HepG2 (cell line): ENCODE data around the gene CDC26. TPM values are rescaled to one million over a fixed set of nuclear protein-coding genes. Genes with fewer than 3 reads are reported as not detected.

Experiments
- ATAC-seq: fragments of 200-7000 bp; cut with Tn5 transposase; 3 replicates; pipeline ENCODE4 v1.9.1; 2020; ENCODE audit warnings: mild to moderate bottlenecking, moderate library complexity
- BruUV-seq: library from RNA; stranded (reverse); fragments of 400-500 nt; replicated peaks from 2 replicates; lab custom pipeline; 2021; lab: Mats Ljungman, UMichigan
- CTCF ChIA-PET: fragments of 300-600 bp; formaldehyde crosslinking; extraction: SDS; loops from one replicate; lab custom pipeline; 2021; ENCODE audit warnings: low total read pairs, inconsistent platforms, low intra/inter-chr PET ratio; lab: Yijun Ruan, JAX
- POLR2A ChIA-PET: fragments of 350-600 bp; sonication (Branson Sonifier 250); formaldehyde crosslinking; loops from one replicate; lab custom pipeline; 2020; ENCODE audit warnings: antibody characterized with exemption, inconsistent platforms; lab: Yijun Ruan, JAX
- DNase-seq: peaks from one replicate; pipeline ENCODE4 v3.0.0-alpha.2; 2015; ENCODE audit warnings: low spot score
- FAIRE-seq: peaks from 3 replicates; lab custom pipeline; 2011; peaks lifted over from hg19 to GRCh38; lab: Jason Lieb, UNC
- H2AFZ ChIP-seq: one replicate; pipeline ENCODE4 v1.6.1; 2011; ENCODE audit warnings: low read length, inconsistent platforms
- H3K27ac ChIP-seq: fragments of 300-600 bp; 3 replicates; pipeline ENCODE4 v1.8.0; 2011; ENCODE audit warnings: mixed run types, mild to moderate bottlenecking, mixed read lengths, low read length, inconsistent platforms; ENCODE audit not compliant: insufficient read depth; ENCODE audit errors: extremely low read length
- H3K27me3 ChIP-seq, 2 experiments: fragments of 200-600 bp in 1 of 2; 2 replicates in 1 of 2; 3 replicates in 1 of 2; pipeline versions ENCODE4 v1.6.0 to v1.8.0; 2011; ENCODE audit warnings: low read length in 2 of 2, mild to moderate bottlenecking in 2 of 2, moderate library complexity in 2 of 2, inconsistent platforms in 1 of 2; ENCODE audit not compliant: insufficient read depth in 2 of 2, control insufficient read depth in 1 of 2
- H3K36me3 ChIP-seq, 2 experiments: fragments of 200-600 bp in 1 of 2; replicated peaks in 1 of 2; 2 replicates in 1 of 2; 3 replicates in 1 of 2; pipeline versions ENCODE4 v1.5.1 to v1.8.0; 2011; ENCODE audit warnings: low read length in 2 of 2, inconsistent platforms in 1 of 2; ENCODE audit not compliant: insufficient read depth in 2 of 2, control insufficient read depth in 1 of 2
- H3K4me1 ChIP-seq: 2 replicates; pipeline ENCODE4 v1.5.1; 2012; ENCODE audit warnings: low read length, inconsistent platforms; ENCODE audit not compliant: insufficient read depth
- H3K4me2 ChIP-seq: 2 replicates; pipeline ENCODE4 v1.6.0; 2011; ENCODE audit warnings: low read depth, low read length, inconsistent platforms
- H3K4me3 ChIP-seq, 3 experiments: fragments of 200-600 bp in 1 of 3; sonication (generic), shearing (Covaris generic) in 1 of 3; replicated peaks in 1 of 3; 2 replicates each; pipeline ENCODE4 v1.5.1; 2011 to 2016; ENCODE audit warnings: low read length in 3 of 3, inconsistent platforms in 2 of 3, low read depth in 2 of 3, mild to moderate bottlenecking in 2 of 3, control low read depth in 1 of 3, mixed read lengths in 1 of 3; ENCODE audit not compliant: insufficient read depth in 1 of 3
- H3K79me2 ChIP-seq: one replicate; pipeline ENCODE4 v1.6.1; 2011; ENCODE audit warnings: low read length, inconsistent platforms; ENCODE audit not compliant: insufficient read depth
- H3K9ac ChIP-seq: 2 replicates; pipeline ENCODE4 v1.6.0; 2011; ENCODE audit warnings: mild to moderate bottlenecking, low read depth, low read length, inconsistent platforms; ENCODE audit not compliant: insufficient read depth
- H3K9me3 ChIP-seq: 2 replicates; pipeline ENCODE4 v1.5.1; 2012; ENCODE audit warnings: mild to moderate bottlenecking, low read length
- H4K20me1 ChIP-seq: 2 replicates; pipeline ENCODE4 v1.6.0; 2011; ENCODE audit warnings: inconsistent platforms, mild to moderate bottlenecking, low read length, moderate library complexity; ENCODE audit not compliant: insufficient read depth
- EP300 ChIP-seq, 3 experiments: sonication (generic) in 1 of 3; formaldehyde crosslinking in 1 of 3; IDR thresholded peaks; 2 replicates each; pipeline versions ENCODE4 v1.5.1 to v1.6.1; 2011 to 2020; ENCODE audit warnings: low read depth in 2 of 3, low read length in 2 of 3, borderline replicate concordance in 1 of 3, improper control_type of control experiment in 1 of 3, mild to moderate bottlenecking in 1 of 3, missing genetic modification reagents in 1 of 3, moderate library complexity in 1 of 3
- GFI1 ChIP-seq: sonication (generic); formaldehyde crosslinking; IDR thresholded peaks from 2 replicates; pipeline ENCODE4 v1.5.0; 2020; ENCODE audit warnings: missing genetic modification reagents, mild to moderate bottlenecking, borderline replicate concordance
- HNF4A ChIP-seq: sonication (generic); formaldehyde crosslinking; IDR thresholded peaks from 2 replicates; pipeline ENCODE4 v1.4.0; 2020; ENCODE audit warnings: missing genetic modification reagents
- KAT8 ChIP-seq: IDR thresholded peaks from 2 replicates; pipeline ENCODE4 v1.6.1; 2016; ENCODE audit warnings: missing genetic modification reagents, missing compliant biosample characterization
- PHF21A ChIP-seq: sonication (generic); formaldehyde crosslinking; IDR thresholded peaks from 2 replicates; pipeline ENCODE4 v1.5.0; 2020; ENCODE audit warnings: mild to moderate bottlenecking, missing genetic modification reagents
- TEAD3 ChIP-seq: optimal IDR thresholded peaks from 2 replicates; pipeline ENCODE3; 2016; ENCODE audit warnings: borderline replicate concordance
- ZMYM3 ChIP-seq: sonication (generic); formaldehyde crosslinking; IDR thresholded peaks from 2 replicates; pipeline ENCODE4 v1.5.1; 2020; ENCODE audit warnings: mild to moderate bottlenecking, missing genetic modification reagents
- ZSCAN20 ChIP-seq: sonication (generic); formaldehyde crosslinking; IDR thresholded peaks from 2 replicates; pipeline ENCODE4 v1.4.0; 2020; ENCODE audit warnings: missing genetic modification reagents, mild to moderate bottlenecking, borderline replicate concordance
- WGBS: methylation state at CpG from one replicate; pipeline ENCODE4 v1.1.6; 2017; ENCODE audit warnings: low lambda C conversion rate; 5-methylcytosine and 5-hydroxymethylcytosine counted together
- in situ Hi-C: cut with HindIII; loops from 2 replicates; pipeline ENCODE4 v1.10.0; 2017; ENCODE audit warnings: low pct_unique_long_range_greater_than_20kb; ENCODE audit not compliant: extremely low pct_ligation_motif_present
- intact Hi-C: fragments of 100-400 bp; cut with micrococcal nuclease; formaldehyde crosslinking; loops from one replicate; pipeline ENCODE4 v1.10.0; 2022; ENCODE audit not compliant: unreplicated experiment
- polyA plus RNA-seq, 8 experiments: library from polyadenylated mRNA; depleted of rRNA in 3 of 8; stranded (reverse) in 7 of 8; unstranded in 1 of 8; fragments of >200 nt; fragmentation: Illumina TruSeq in 4 of 8; extraction: Trizol in 4 of 8; gene quantifications; 2 replicates each; pipeline versions ENCODE4 v1.2.1 to v1.2.3, GENCODE V29; 2011 to 2016; ENCODE audit warnings: low read depth in 4 of 8, missing spikeins in 1 of 8, mixed read lengths in 1 of 8; ENCODE audit not compliant: insufficient read depth in 1 of 8
- total RNA-seq, 5 experiments: library from RNA; depleted of rRNA; stranded (reverse); fragments of >200 nt; fragmentation: Illumina TruSeq; extraction: Trizol; gene quantifications; 2 replicates each; pipeline ENCODE4 v1.2.3, GENCODE V29; 2016; ENCODE audit warnings: low read depth in 1 of 5

The CDC26 gene
- total and polyA plus RNA-seq, 2 of the 13 experiments (the other 11 are each of a cell fraction or from before 2014, with no cell fraction given): 26.6 to 57.9 TPM

- DNase-seq (peak; percentile 35), ATAC-seq (peak; percentile 77), FAIRE-seq (no peak)
- ChIA-PET CTCF (no interaction called here), POLR2A (interaction anchor here (0.8 to 3.8 kb wide), 4 partner anchors 13 to 41 kb away, joined by 3 to 15 read pairs (median 4); partner anchors contain the start of genes CDC26, FKBP15, PRPF4 and SLC31A1)
- H3K27ac ChIP-seq: peak overlapping the region; percentile 65
- no peak overlapping the region for H2AFZ ChIP-seq
- 48% methylated on average over 1 of the region's 1 CpG for WGBS
- peaks cover 20 to 47% of the 10 kb centered on the region in 2 experiments for H3K36me3 ChIP-seq
- no peak overlapping the region for H3K4me3 ChIP-seq
- BruUV-seq: no TSS peak
- peak overlapping the region; percentile 23; the same call in 1 of the 2 replicates for H3K4me2 ChIP-seq
- H3K9ac ChIP-seq: no peak overlapping the region
- no peaks in the 10 kb centered on the region for H3K27me3 ChIP-seq
- in situ Hi-C loops (no loop called here), intact Hi-C loops (loop anchor here (5.0 kb wide), 1 partner anchor 40 kb away; the partner anchor contains the start of genes FKBP15 and SLC31A1)
- no peaks in the 10 kb centered on the region for H4K20me1 ChIP-seq
- no peaks in the 10 kb centered on the region for H3K79me2 ChIP-seq
- H3K4me1 ChIP-seq: peaks cover 18% of the 10 kb centered on the region
- no peaks in the 10 kb centered on the region for H3K9me3 ChIP-seq
- TF ChIP-seq TEAD3 (CRISPR knock-in tag) (peak; percentile 43), KAT8 (CRISPR knock-in tag) (no peak), HNF4A (CRISPR knock-in tag) (peak; percentile 18; the same call in 1 of the 2 replicates), GFI1 (CRISPR knock-in tag) (0 out of 2 replicates have a peak, but pooled peaks have one; percentile 16), PHF21A (CRISPR knock-in tag) (no peak), ZMYM3 (CRISPR knock-in tag) (peak; percentile 6; the same call in 1 of the 2 replicates), ZSCAN20 (0 out of 2 replicates have a peak, but pooled peaks have one; percentile 20), EP300 (IDR thresholded peaks at IDR 0.05; ENCODE audit: low read depth in 2 of 2, low read length in 2 of 2) (0 out of 4 replicates have a peak, but pooled peaks of 1 of the 2 experiments have one; percentile 4), EP300 (CRISPR knock-in tag; IDR thresholded peaks at IDR 0.05; ENCODE audit: borderline replicate concordance) (no peak)
Measured at GRCh38 chr9:113261917-113262671, 13.3 kb downstream of the CDC26 start.
